GM12878 (cell line): ENCODE results near the gene TMEM237. TPM values are rescaled to one million over a fixed set of nuclear protein-coding genes. Genes with fewer than 3 reads are reported as not detected.
A peak's percentile ranks its signal among the peaks of the same experiment; 100 is the strongest.

Experiments used
- ATAC-seq: fragments of 200-7000 bp; cut with Tn5 transposase; 3 replicates; pipeline ENCODE4 v1.9.1; 2020; ENCODE audit warnings: mild to moderate bottlenecking, moderate library complexity
- BruUV-seq: library from RNA; stranded (reverse); fragments of 400-500 nt; replicated peaks from 2 replicates; lab custom pipeline; 2021; lab: Mats Ljungman, UMichigan
- CTCF ChIA-PET: fragments of 300-600 bp; sonication (Branson Sonifier 250); formaldehyde crosslinking; extraction: SDS; loops from one replicate; lab custom pipeline; 2021; ENCODE audit warnings: inconsistent platforms; lab: Yijun Ruan, JAX
- POLR2A ChIA-PET: fragments of 350-600 bp; formaldehyde crosslinking; extraction: SDS; loops from one replicate; lab custom pipeline; 2021; ENCODE audit warnings: inconsistent platforms; lab: Charles Lee
- RAD21 ChIA-PET: fragments of 300-600 bp; sonication (Branson Sonifier 250); formaldehyde crosslinking; loops from one replicate; lab custom pipeline; 2023; ENCODE audit warnings: antibody characterized with exemption; ENCODE audit not compliant: unreplicated experiment; lab: Charles Lee
- SMC1A ChIA-PET: fragments of 300-600 bp; sonication (Branson Sonifier 250); formaldehyde crosslinking; loops from one replicate; lab custom pipeline; 2023; ENCODE audit not compliant: unreplicated experiment, uncharacterized antibody; lab: Charles Lee
- DNase-seq: peaks from one replicate; pipeline ENCODE4 v3.0.0-alpha.2; 2011; ENCODE audit warnings: low read depth, low spot score
- FAIRE-seq: peaks from 3 replicates; lab custom pipeline; 2011; peaks lifted over from hg19 to GRCh38; lab: Jason Lieb, UNC
- H2AFZ ChIP-seq: 2 replicates; pipeline ENCODE4 v1.6.0; 2011; ENCODE audit warnings: low read depth, low read length, control low read depth; ENCODE audit not compliant: control insufficient read depth
- H3K27ac ChIP-seq: 2 replicates; pipeline ENCODE4 v1.5.1; 2011; ENCODE audit warnings: control low read depth; ENCODE audit not compliant: control insufficient read depth, insufficient read depth
- H3K27me3 ChIP-seq, 2 experiments: replicated peaks in 1 of 2; 2 replicates each; pipeline versions ENCODE4 v1.6.0 to v1.6.1; 2011; ENCODE audit warnings: low read length in 1 of 2; ENCODE audit not compliant: control insufficient read depth in 2 of 2, insufficient read depth in 2 of 2
- H3K36me3 ChIP-seq, 2 experiments: 2 replicates each; pipeline ENCODE4 v1.5.1; 2011; ENCODE audit warnings: low read length in 1 of 2; ENCODE audit not compliant: control insufficient read depth in 2 of 2, insufficient read depth in 2 of 2
- H3K4me1 ChIP-seq: 2 replicates; pipeline ENCODE4 v1.6.1; 2011; ENCODE audit warnings: mild to moderate bottlenecking, low read length, moderate library complexity, mixed read lengths; ENCODE audit not compliant: control insufficient read depth, insufficient read depth
- H3K4me2 ChIP-seq: 2 replicates; pipeline ENCODE4 v1.6.0; 2011; ENCODE audit warnings: control low read depth; ENCODE audit not compliant: control insufficient read depth, insufficient read depth
- H3K4me3 ChIP-seq: fragments of 200-600 bp; sonication (generic); 2 replicates; pipeline ENCODE4 v1.5.1; 2016
- H3K79me2 ChIP-seq: 2 replicates; pipeline ENCODE4 v1.6.0; 2011; ENCODE audit warnings: low read length; ENCODE audit not compliant: control insufficient read depth, insufficient read depth
- H3K9ac ChIP-seq: 2 replicates; pipeline ENCODE4 v1.8.0; 2011; ENCODE audit warnings: low read length, control low read depth, mixed read lengths; ENCODE audit not compliant: control insufficient read depth, insufficient read depth
- H3K9me3 ChIP-seq: replicated peaks from 3 replicates; pipeline ENCODE4 v1.5.1; 2011; ENCODE audit warnings: mild to moderate bottlenecking, low read length; ENCODE audit not compliant: control insufficient read depth, insufficient read depth
- H4K20me1 ChIP-seq: 2 replicates; pipeline ENCODE4 v1.6.0; 2011; ENCODE audit not compliant: control insufficient read depth, insufficient read depth
- BCL11A ChIP-seq: IDR thresholded peaks from 2 replicates; pipeline ENCODE4 v1.6.1; 2011; ENCODE audit warnings: low read depth, low read length
- CBX3 ChIP-seq: fragments of 200-600 bp; sonication (generic); IDR thresholded peaks from 2 replicates; pipeline ENCODE4 v1.6.1; 2016; ENCODE audit warnings: low read depth, borderline replicate concordance
- CHD1 ChIP-seq: IDR thresholded peaks from 2 replicates; pipeline ENCODE4 v1.6.1; 2012; ENCODE audit warnings: low read depth, low read length, improper control_type of control experiment
- E2F4 ChIP-seq: IDR thresholded peaks from 2 replicates; pipeline ENCODE4 v1.6.1; 2012; ENCODE audit warnings: low read depth, low read length, improper control_type of control experiment
- ESRRA ChIP-seq: IDR thresholded peaks from 2 replicates; pipeline ENCODE4 v1.6.1; 2012; ENCODE audit warnings: mild to moderate bottlenecking, low read length, improper control_type of control experiment
- FOS ChIP-seq: IDR thresholded peaks from 3 replicates; pipeline ENCODE4 v1.6.1; 2011; ENCODE audit warnings: borderline replicate concordance; ENCODE audit not compliant: insufficient read length; ENCODE audit errors: extremely low read depth
- RELA ChIP-seq: fragments of 450-650 bp; IDR thresholded peaks from 2 replicates; pipeline ENCODE4 v1.8.0; 2014; ENCODE audit warnings: borderline replicate concordance; ENCODE audit not compliant: partially characterized antibody
- RUNX3 ChIP-seq: IDR thresholded peaks from 2 replicates; pipeline ENCODE4 v1.6.1; 2012; ENCODE audit warnings: low read length, inconsistent platforms
- SPI1 ChIP-seq: IDR thresholded peaks from 2 replicates; pipeline ENCODE4 v1.6.1; 2011; ENCODE audit warnings: low read depth, mild to moderate bottlenecking, low read length, moderate library complexity, borderline replicate concordance; ENCODE audit not compliant: insufficient read depth
- TCF12 ChIP-seq: IDR thresholded peaks from 2 replicates; pipeline ENCODE4 v1.6.1; 2011; ENCODE audit warnings: low read depth, mild to moderate bottlenecking, low read length
- YBX1 ChIP-seq: fragments of 450-650 bp; IDR thresholded peaks from 2 replicates; pipeline ENCODE4 v1.6.1; 2016; ENCODE audit warnings: antibody characterized with exemption
- WGBS: methylation state at CpG from one replicate; pipeline ENCODE4 v1.1.6; 2016; ENCODE audit warnings: low lambda C conversion rate; ENCODE audit not compliant: insufficient replicate concordance, insufficient coverage; ENCODE audit errors: missing lambda C conversion rate; 5-methylcytosine and 5-hydroxymethylcytosine counted together
- in situ Hi-C: fragments of 300-500 bp; cut with MboI; formaldehyde crosslinking; loops from 9 replicates; pipeline ENCODE4 v1.14.3; 2018; ENCODE audit warnings: mixed read lengths
- intact Hi-C: fragments of 100-400 bp; cut with micrococcal nuclease; formaldehyde crosslinking; loops from one replicate; pipeline ENCODE4 v1.14.2; 2022; ENCODE audit not compliant: unreplicated experiment
- polyA plus RNA-seq, 11 experiments: library from polyadenylated mRNA; depleted of rRNA in 4 of 11; unstranded in 6 of 11; stranded (reverse) in 5 of 11; fragments of >200 nt; fragmentation: Nextera tagmentation in 4 of 11; fragmentation: Illumina TruSeq in 1 of 11; extraction: Ambion mirVana in 4 of 11; extraction: Trizol in 1 of 11; gene quantifications; 1 replicate in 1 of 11; 2 replicates in 10 of 11; pipeline versions ENCODE4 v1.2.1 to v1.2.3, GENCODE V29; 2011 to 2016; ENCODE audit warnings: inconsistent platforms in 2 of 11, missing spikeins in 2 of 11, low read depth in 1 of 11
- total RNA-seq, 4 experiments: library from RNA; depleted of rRNA in 3 of 4; stranded (reverse); fragments of >200 nt in 3 of 4; fragmentation: Illumina TruSeq in 1 of 4; extraction: Trizol in 1 of 4; gene quantifications; 2 replicates each; pipeline versions ENCODE4 v1.2.1 to v1.2.3, GENCODE V29; 2013 to 2021
- TF ChIP-seq, protein P1 (sequence below): fragments of 450-650 bp; IDR thresholded peaks from 2 replicates; pipeline ENCODE4 v1.6.1; 2016; ENCODE audit warnings: mild to moderate bottlenecking, moderate library complexity, borderline replicate concordance
- TF ChIP-seq, protein P2 (sequence below): IDR thresholded peaks from 2 replicates; pipeline ENCODE4 v1.6.1; 2012; ENCODE audit warnings: low read depth, low read length, improper control_type of control experiment
- TF ChIP-seq, protein P3 (sequence below): fragments of 150-350 bp; IDR thresholded peaks from 2 replicates; pipeline ENCODE4 v1.6.1; 2016; ENCODE audit warnings: low read depth, low read length

The TMEM237 gene
- total and polyA plus RNA-seq, 10 of the 15 experiments (the other 5 are each of a cell fraction or from before 2014, with no cell fraction given): 15.0 to 43.7 (median 29.3) TPM

DNA sequence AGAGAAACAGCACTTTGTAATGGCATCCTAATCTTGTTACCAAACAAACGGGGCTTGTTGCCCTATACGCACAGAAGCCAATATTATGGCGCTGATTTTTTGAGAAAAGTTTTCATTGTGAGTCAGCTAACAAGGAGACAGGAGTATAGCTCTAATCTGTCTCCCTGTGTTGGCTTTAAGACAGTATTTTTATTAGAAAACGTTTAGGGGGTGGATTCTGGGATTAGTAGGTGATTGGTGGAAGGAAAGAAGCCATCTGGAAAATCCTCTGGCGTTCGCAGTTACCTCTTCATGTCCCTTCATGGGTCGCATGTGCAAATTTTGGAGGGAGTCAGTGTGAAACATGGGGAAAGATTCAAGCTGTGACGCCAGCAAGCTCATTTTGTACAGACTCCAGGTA is 698 bp upstream of the TMEM237 start:
- peak overlapping the region; percentile 89 for H2AFZ ChIP-seq
- 0 out of 2 replicates have a peak, but pooled peaks cover 2% of the 10 kb centered on the region for H3K79me2 ChIP-seq
- DNase-seq (no peak), ATAC-seq (no peak), FAIRE-seq (no peak)
- ChIA-PET POLR2A (no interaction called here), CTCF (no interaction called here), RAD21 (no interaction called here), SMC1A (no interaction called here)
- no peaks in the 10 kb centered on the region for H3K9me3 ChIP-seq
- peak overlapping the region; percentile 91; the same call in 1 of the 2 replicates for H3K4me2 ChIP-seq
- H3K27me3 ChIP-seq: no peaks in the 10 kb centered on the region
- H3K27ac ChIP-seq: no peak overlapping the region
- H4K20me1 ChIP-seq: no peaks in the 10 kb centered on the region
- no peak overlapping the region; the same call in 1 of the 2 replicates for H3K4me3 ChIP-seq
- no peaks in the 10 kb centered on the region for H3K36me3 ChIP-seq
- in situ Hi-C loops: no loop called here
- no TSS peak for BruUV-seq
- TF ChIP-seq YBX1: no peak
- TF ChIP-seq, protein P1, sequence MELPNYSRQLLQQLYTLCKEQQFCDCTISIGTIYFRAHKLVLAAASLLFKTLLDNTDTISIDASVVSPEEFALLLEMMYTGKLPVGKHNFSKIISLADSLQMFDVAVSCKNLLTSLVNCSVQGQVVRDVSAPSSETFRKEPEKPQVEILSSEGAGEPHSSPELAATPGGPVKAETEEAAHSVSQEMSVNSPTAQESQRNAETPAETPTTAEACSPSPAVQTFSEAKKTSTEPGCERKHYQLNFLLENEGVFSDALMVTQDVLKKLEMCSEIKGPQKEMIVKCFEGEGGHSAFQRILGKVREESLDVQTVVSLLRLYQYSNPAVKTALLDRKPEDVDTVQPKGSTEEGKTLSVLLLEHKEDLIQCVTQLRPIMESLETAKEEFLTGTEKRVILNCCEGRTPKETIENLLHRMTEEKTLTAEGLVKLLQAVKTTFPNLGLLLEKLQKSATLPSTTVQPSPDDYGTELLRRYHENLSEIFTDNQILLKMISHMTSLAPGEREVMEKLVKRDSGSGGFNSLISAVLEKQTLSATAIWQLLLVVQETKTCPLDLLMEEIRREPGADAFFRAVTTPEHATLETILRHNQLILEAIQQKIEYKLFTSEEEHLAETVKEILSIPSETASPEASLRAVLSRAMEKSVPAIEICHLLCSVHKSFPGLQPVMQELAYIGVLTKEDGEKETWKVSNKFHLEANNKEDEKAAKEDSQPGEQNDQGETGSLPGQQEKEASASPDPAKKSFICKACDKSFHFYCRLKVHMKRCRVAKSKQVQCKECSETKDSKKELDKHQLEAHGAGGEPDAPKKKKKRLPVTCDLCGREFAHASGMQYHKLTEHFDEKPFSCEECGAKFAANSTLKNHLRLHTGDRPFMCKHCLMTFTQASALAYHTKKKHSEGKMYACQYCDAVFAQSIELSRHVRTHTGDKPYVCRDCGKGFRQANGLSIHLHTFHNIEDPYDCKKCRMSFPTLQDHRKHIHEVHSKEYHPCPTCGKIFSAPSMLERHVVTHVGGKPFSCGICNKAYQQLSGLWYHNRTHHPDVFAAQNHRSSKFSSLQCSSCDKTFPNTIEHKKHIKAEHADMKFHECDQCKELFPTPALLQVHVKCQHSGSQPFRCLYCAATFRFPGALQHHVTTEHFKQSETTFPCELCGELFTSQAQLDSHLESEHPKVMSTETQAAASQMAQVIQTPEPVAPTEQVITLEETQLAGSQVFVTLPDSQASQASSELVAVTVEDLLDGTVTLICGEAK: no peak
- no peak for TF ChIP-seq E2F4
- TF ChIP-seq SPI1: no peak
- TF ChIP-seq, protein P2, sequence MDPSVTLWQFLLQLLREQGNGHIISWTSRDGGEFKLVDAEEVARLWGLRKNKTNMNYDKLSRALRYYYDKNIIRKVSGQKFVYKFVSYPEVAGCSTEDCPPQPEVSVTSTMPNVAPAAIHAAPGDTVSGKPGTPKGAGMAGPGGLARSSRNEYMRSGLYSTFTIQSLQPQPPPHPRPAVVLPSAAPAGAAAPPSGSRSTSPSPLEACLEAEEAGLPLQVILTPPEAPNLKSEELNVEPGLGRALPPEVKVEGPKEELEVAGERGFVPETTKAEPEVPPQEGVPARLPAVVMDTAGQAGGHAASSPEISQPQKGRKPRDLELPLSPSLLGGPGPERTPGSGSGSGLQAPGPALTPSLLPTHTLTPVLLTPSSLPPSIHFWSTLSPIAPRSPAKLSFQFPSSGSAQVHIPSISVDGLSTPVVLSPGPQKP: no peak
- TF ChIP-seq, protein P3, sequence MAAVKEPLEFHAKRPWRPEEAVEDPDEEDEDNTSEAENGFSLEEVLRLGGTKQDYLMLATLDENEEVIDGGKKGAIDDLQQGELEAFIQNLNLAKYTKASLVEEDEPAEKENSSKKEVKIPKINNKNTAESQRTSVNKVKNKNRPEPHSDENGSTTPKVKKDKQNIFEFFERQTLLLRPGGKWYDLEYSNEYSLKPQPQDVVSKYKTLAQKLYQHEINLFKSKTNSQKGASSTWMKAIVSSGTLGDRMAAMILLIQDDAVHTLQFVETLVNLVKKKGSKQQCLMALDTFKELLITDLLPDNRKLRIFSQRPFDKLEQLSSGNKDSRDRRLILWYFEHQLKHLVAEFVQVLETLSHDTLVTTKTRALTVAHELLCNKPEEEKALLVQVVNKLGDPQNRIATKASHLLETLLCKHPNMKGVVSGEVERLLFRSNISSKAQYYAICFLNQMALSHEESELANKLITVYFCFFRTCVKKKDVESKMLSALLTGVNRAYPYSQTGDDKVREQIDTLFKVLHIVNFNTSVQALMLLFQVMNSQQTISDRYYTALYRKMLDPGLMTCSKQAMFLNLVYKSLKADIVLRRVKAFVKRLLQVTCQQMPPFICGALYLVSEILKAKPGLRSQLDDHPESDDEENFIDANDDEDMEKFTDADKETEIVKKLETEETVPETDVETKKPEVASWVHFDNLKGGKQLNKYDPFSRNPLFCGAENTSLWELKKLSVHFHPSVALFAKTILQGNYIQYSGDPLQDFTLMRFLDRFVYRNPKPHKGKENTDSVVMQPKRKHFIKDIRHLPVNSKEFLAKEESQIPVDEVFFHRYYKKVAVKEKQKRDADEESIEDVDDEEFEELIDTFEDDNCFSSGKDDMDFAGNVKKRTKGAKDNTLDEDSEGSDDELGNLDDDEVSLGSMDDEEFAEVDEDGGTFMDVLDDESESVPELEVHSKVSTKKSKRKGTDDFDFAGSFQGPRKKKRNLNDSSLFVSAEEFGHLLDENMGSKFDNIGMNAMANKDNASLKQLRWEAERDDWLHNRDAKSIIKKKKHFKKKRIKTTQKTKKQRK: no peak
- no peak for TF ChIP-seq BCL11A
- TF ChIP-seq FOS: no peak
- no peak for TF ChIP-seq RUNX3
- no peak for TF ChIP-seq ESRRA
- TF ChIP-seq CBX3: no peak
- no peak for TF ChIP-seq RELA
- no peak for TF ChIP-seq CHD1
- no peak for TF ChIP-seq TCF12
- no peak overlapping the region for H3K9ac ChIP-seq
- H3K4me1 ChIP-seq: no peaks in the 10 kb centered on the region
- intact Hi-C loops: loop anchor here (5.0 to 10.0 kb wide), 2 partner anchors 192 to 379 kb away; partner anchors contain the start of genes CASP8, STRADB and TRAK2
- WGBS: 82% methylated on average over 8 of the region's 8 CpGs
